K562 (cell line): ENCODE results near the gene GFAP. TPM values are rescaled to one million over a fixed set of nuclear protein-coding genes. Genes with fewer than 3 reads are reported as not detected.

Experiments
- ARID2 ChIP-seq: fragments of 450-650 bp; IDR thresholded peaks from 2 replicates; pipeline ENCODE4 v1.6.1; 2017; ENCODE audit warnings: antibody characterized with exemption, mild to moderate bottlenecking
- CXXC5 ChIP-seq: fragments of 250-450 bp; sonication (Bioruptor Pico); IDR thresholded peaks from 2 replicates; pipeline ENCODE4 v1.8.0; 2022; ENCODE audit warnings: inconsistent platforms, mild to moderate bottlenecking, moderate library complexity
- HDGF ChIP-seq: fragments of 450-650 bp; IDR thresholded peaks from 2 replicates; pipeline ENCODE4 v1.6.1; 2016
- PCBP2 ChIP-seq: fragments of 200-400 bp; formaldehyde crosslinking; IDR thresholded peaks from 2 replicates; pipeline ENCODE4 v1.6.1; 2018; ENCODE audit warnings: low read length, low read depth, mild to moderate bottlenecking, moderate library complexity; ENCODE audit not compliant: poor library complexity, severe bottlenecking
- RB1 ChIP-seq: fragments of 450-650 bp; IDR thresholded peaks from 2 replicates; pipeline ENCODE4 v1.6.1; 2017; ENCODE audit warnings: low read depth, mild to moderate bottlenecking
- SRSF3 ChIP-seq: fragments of 200-400 bp; formaldehyde crosslinking; IDR thresholded peaks from 2 replicates; pipeline ENCODE4 v1.6.1; 2016; ENCODE audit warnings: mild to moderate bottlenecking, low read length, moderate library complexity; ENCODE audit not compliant: insufficient read depth
- TGIF2 ChIP-seq: sonication (generic); formaldehyde crosslinking; IDR thresholded peaks from 2 replicates; pipeline ENCODE4 v1.8.1; 2022; ENCODE audit warnings: mild to moderate bottlenecking, missing genetic modification reagents, moderate library complexity
- ZC3H4 ChIP-seq: sonication (generic); formaldehyde crosslinking; IDR thresholded peaks from 2 replicates; pipeline ENCODE4 v1.9.0; 2021; ENCODE audit warnings: missing genetic modification reagents, borderline replicate concordance
- ZNF263 ChIP-seq: sonication (generic); formaldehyde crosslinking; IDR thresholded peaks from 2 replicates; pipeline ENCODE4 v1.8.0; 2022; ENCODE audit warnings: mild to moderate bottlenecking, missing genetic modification reagents, borderline replicate concordance
- ZNF583 ChIP-seq: fragments of 250-450 bp; sonication (Bioruptor Pico); IDR thresholded peaks from 2 replicates; pipeline ENCODE4 v1.4.0; 2020
- polyA plus RNA-seq, 8 experiments: library from polyadenylated mRNA; depleted of rRNA in 4 of 8; stranded (reverse) in 5 of 8; unstranded in 3 of 8; fragments of >200 nt; fragmentation: Nextera tagmentation in 2 of 8; fragmentation: Illumina TruSeq in 1 of 8; extraction: Ambion mirVana in 2 of 8; extraction: Trizol in 1 of 8; gene quantifications; 2 replicates each; pipeline versions ENCODE4 v1.2.1 to v1.2.3, GENCODE V29; 2011 to 2014; ENCODE audit warnings: inconsistent platforms in 1 of 8, missing spikeins in 1 of 8
- total RNA-seq, 7 experiments: library from RNA; depleted of rRNA in 6 of 7; stranded (reverse); fragments of >200 nt in 6 of 7; fragmentation: Illumina TruSeq in 2 of 7; extraction: Trizol in 2 of 7; gene quantifications; 2 replicates each; pipeline versions ENCODE4 v1.2.1 to v1.2.3, GENCODE V29; 2011 to 2021; ENCODE audit warnings: low replicate concordance in 1 of 7
- TF ChIP-seq, protein P1 (sequence below), 2 experiments: fragments of 450-650 bp; formaldehyde crosslinking in 1 of 2; IDR thresholded peaks; 2 replicates each; pipeline versions ENCODE4 v1.4.0 to v1.6.1; 2014 to 2020; ENCODE audit warnings: mild to moderate bottlenecking in 2 of 2, borderline replicate concordance in 1 of 2, low read depth in 1 of 2
- TF ChIP-seq, protein P2 (sequence below): sonication (generic); formaldehyde crosslinking; IDR thresholded peaks from 2 replicates; pipeline ENCODE4 v1.8.1; 2023; ENCODE audit warnings: mild to moderate bottlenecking, missing genetic modification reagents
- TF ChIP-seq, protein P3 (sequence below): fragments of 450-650 bp; formaldehyde crosslinking; IDR thresholded peaks from 2 replicates; pipeline ENCODE4 v1.4.0; 2020; ENCODE audit warnings: mild to moderate bottlenecking

GFAP gene
- total and polyA plus RNA-seq, 9 of the 15 experiments (the other 6 are each of a cell fraction or from before 2014, with no cell fraction given), result 0.07 to 1.4 (median 0.60) TPM; not detected in 1

DNA sequence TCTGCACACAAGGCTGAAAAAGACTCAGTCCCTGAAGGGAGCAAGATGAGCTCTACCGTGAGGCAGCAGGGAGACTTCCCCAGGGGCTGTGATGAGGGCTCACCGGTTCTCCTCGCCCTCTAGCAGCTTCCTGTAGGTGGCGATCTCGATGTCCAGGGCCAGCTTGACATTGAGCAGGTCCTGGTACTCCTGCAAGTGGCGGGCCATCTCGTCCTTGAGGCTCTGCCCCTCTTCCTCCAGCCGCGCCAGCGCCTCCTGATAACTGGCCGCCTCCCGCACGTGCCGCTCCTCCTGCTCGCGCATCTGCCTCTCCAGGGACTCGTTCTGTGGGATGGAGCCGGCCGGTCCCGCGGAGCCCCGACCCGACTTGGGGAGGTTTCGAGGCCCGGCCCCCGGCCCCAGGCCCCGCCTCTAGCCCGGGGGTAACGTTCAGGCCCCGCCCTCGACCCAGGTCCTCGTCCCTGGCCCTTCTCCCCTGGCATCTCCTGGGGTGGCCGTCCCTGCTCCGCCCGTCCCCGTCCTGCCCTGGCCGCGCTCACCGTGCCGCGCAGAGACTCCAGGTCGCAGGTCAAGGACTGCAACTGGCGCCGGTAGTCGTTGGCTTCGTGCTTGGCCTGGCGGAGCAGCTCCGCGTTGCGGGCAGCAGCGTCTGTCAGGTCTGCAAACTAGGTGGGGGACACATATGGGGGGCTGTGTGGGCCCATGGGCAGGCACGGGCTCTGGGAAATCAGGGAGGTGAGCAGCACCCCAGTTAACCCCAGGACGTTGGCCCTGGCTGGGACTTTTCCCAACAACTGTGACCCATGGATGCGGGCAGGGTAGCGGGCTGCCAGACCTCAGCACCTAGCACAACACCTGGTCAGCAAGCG, 3.9 kb downstream of the GFAP start (continued):
- TF ChIP-seq, protein P1, sequence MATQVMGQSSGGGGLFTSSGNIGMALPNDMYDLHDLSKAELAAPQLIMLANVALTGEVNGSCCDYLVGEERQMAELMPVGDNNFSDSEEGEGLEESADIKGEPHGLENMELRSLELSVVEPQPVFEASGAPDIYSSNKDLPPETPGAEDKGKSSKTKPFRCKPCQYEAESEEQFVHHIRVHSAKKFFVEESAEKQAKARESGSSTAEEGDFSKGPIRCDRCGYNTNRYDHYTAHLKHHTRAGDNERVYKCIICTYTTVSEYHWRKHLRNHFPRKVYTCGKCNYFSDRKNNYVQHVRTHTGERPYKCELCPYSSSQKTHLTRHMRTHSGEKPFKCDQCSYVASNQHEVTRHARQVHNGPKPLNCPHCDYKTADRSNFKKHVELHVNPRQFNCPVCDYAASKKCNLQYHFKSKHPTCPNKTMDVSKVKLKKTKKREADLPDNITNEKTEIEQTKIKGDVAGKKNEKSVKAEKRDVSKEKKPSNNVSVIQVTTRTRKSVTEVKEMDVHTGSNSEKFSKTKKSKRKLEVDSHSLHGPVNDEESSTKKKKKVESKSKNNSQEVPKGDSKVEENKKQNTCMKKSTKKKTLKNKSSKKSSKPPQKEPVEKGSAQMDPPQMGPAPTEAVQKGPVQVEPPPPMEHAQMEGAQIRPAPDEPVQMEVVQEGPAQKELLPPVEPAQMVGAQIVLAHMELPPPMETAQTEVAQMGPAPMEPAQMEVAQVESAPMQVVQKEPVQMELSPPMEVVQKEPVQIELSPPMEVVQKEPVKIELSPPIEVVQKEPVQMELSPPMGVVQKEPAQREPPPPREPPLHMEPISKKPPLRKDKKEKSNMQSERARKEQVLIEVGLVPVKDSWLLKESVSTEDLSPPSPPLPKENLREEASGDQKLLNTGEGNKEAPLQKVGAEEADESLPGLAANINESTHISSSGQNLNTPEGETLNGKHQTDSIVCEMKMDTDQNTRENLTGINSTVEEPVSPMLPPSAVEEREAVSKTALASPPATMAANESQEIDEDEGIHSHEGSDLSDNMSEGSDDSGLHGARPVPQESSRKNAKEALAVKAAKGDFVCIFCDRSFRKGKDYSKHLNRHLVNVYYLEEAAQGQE (IDR thresholded peaks at IDR 0.05; ENCODE audit: borderline replicate concordance), result peak; percentile 9; the same call in 1 of the 2 replicates
- TF ChIP-seq, protein P1 (CRISPR knock-in tag; IDR thresholded peaks at IDR 0.05; ENCODE audit: low read depth), result no peak
- TF ChIP-seq, protein P2, sequence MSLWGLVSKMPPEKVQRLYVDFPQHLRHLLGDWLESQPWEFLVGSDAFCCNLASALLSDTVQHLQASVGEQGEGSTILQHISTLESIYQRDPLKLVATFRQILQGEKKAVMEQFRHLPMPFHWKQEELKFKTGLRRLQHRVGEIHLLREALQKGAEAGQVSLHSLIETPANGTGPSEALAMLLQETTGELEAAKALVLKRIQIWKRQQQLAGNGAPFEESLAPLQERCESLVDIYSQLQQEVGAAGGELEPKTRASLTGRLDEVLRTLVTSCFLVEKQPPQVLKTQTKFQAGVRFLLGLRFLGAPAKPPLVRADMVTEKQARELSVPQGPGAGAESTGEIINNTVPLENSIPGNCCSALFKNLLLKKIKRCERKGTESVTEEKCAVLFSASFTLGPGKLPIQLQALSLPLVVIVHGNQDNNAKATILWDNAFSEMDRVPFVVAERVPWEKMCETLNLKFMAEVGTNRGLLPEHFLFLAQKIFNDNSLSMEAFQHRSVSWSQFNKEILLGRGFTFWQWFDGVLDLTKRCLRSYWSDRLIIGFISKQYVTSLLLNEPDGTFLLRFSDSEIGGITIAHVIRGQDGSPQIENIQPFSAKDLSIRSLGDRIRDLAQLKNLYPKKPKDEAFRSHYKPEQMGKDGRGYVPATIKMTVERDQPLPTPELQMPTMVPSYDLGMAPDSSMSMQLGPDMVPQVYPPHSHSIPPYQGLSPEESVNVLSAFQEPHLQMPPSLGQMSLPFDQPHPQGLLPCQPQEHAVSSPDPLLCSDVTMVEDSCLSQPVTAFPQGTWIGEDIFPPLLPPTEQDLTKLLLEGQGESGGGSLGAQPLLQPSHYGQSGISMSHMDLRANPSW (CRISPR knock-in tag), result no peak
- peak; percentile 36; the same call in 1 of the 2 replicates for TF ChIP-seq ZNF263 (CRISPR knock-in tag)
- 0 out of 2 replicates have a peak, but pooled peaks have one; percentile 42 for TF ChIP-seq HDGF
- TF ChIP-seq ARID2, result no peak
- TF ChIP-seq PCBP2, result no peak
- TF ChIP-seq CXXC5 (CRISPR knock-in tag), result peak; percentile 60
- TF ChIP-seq, protein P3, sequence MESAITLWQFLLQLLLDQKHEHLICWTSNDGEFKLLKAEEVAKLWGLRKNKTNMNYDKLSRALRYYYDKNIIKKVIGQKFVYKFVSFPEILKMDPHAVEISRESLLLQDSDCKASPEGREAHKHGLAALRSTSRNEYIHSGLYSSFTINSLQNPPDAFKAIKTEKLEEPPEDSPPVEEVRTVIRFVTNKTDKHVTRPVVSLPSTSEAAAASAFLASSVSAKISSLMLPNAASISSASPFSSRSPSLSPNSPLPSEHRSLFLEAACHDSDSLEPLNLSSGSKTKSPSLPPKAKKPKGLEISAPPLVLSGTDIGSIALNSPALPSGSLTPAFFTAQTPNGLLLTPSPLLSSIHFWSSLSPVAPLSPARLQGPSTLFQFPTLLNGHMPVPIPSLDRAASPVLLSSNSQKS (CRISPR knock-in tag), result no peak
- TF ChIP-seq TGIF2 (CRISPR knock-in tag), result no peak; the same call in 1 of the 2 replicates
- 0 out of 2 replicates have a peak, but pooled peaks have one; percentile 36 for TF ChIP-seq RB1
- TF ChIP-seq SRSF3, result no peak
- TF ChIP-seq ZC3H4 (CRISPR knock-in tag), result 0 out of 2 replicates have a peak, but pooled peaks have one; percentile 57
- TF ChIP-seq ZNF583, result 0 out of 2 replicates have a peak, but pooled peaks have one; percentile 20
